Measurements from ENCODE around the gene NCKAP5L. TPM values are rescaled to one million over a fixed set of nuclear protein-coding genes. Genes with fewer than 3 reads are reported as not detected.

The NCKAP5L gene
- total and polyA plus RNA-seq, 9 of the 15 experiments (the other 6 are each of a cell fraction or from before 2014, with no cell fraction given), result 0.01 to 14.4 (median 3.7) TPM

DNA sequence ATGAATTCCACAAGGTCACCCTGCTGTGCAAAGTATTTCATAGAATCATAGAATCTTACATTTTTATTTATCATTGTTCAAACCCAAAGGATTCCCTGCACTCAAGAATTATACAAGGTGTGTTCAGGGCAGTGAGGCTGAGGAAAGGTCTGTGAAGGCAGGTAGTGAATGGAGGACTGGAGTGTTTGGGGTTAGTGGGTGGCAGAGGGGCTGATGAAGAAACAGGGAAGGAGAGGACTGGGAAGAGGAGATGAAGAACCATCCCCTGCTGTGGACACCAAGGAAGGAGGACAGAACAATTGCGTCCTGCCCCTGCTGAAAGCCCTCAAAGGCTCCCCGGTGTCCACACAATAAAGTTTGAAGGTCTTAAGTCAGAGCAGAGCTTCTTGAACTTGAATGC lies 25.5 kb upstream of the NCKAP5L start:
- no peaks in the 10 kb centered on the region for H3K9me3 ChIP-seq (replicated peaks; ENCODE audit: control insufficient read depth, insufficient read depth, low read depth, low read length)
- FAIRE-seq (no peak), ATAC-seq (no peak), DNase-seq (ENCODE audit: extremely low read depth in 1 of 4, low spot score in 3 of 4) (no peak)
- H3K4me2 ChIP-seq (ENCODE audit: insufficient read depth, low read length), result no peak overlapping the region
- peaks cover 25 to 31% of the 10 kb centered on the region in 2 experiments for H3K27me3 ChIP-seq (ENCODE audit: control insufficient read depth in 2 of 2, insufficient read depth in 2 of 2, low read length in 2 of 2)
- H3K36me3 ChIP-seq (ENCODE audit: control insufficient read depth, insufficient read depth, low read length), result no peaks in the 10 kb centered on the region
- H3K4me3 ChIP-seq, result no peak overlapping the region
- in situ Hi-C loops (cut with MboI), result no loop called here
- H2AFZ ChIP-seq (ENCODE audit: low read depth, low read length), result no peak overlapping the region
- 4% methylated on average over 2 of the region's 2 CpGs for WGBS (ENCODE audit: insufficient coverage, low coverage, missing lambda C conversion rate)
- POLR2A ChIA-PET, result interaction anchor here (0.6 kb wide), 1 partner anchor 219 kb away, joined by 3 read pairs; no protein-coding TSS in a partner anchor
- TF ChIP-seq, protein P1, sequence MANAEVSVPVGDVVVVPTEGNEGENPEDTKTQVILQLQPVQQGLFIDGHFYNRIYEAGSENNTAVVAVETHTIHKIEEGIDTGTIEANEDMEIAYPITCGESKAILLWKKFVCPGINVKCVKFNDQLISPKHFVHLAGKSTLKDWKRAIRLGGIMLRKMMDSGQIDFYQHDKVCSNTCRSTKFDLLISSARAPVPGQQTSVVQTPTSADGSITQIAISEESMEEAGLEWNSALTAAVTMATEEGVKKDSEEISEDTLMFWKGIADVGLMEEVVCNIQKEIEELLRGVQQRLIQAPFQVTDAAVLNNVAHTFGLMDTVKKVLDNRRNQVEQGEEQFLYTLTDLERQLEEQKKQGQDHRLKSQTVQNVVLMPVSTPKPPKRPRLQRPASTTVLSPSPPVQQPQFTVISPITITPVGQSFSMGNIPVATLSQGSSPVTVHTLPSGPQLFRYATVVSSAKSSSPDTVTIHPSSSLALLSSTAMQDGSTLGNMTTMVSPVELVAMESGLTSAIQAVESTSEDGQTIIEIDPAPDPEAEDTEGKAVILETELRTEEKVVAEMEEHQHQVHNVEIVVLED (CRISPR knock-in tag; IDR thresholded peaks at IDR 0.05), result no peak
- no peak for TF ChIP-seq BMI1 (IDR thresholded peaks at IDR 0.05; ENCODE audit: low read length)
- TF ChIP-seq, protein P2, sequence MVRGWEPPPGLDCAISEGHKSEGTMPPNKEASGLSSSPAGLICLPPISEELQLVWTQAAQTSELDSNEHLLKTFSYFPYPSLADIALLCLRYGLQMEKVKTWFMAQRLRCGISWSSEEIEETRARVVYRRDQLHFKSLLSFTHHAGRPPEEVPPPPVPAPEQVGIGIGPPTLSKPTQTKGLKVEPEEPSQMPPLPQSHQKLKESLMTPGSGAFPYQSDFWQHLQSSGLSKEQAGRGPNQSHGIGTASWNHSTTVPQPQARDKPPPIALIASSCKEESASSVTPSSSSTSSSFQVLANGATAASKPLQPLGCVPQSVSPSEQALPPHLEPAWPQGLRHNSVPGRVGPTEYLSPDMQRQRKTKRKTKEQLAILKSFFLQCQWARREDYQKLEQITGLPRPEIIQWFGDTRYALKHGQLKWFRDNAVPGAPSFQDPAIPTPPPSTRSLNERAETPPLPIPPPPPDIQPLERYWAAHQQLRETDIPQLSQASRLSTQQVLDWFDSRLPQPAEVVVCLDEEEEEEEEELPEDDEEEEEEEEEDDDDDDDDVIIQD (CRISPR knock-in tag; IDR thresholded peaks at IDR 0.05), result no peak
- H4K20me1 ChIP-seq (replicated peaks; ENCODE audit: control insufficient read depth, insufficient read depth, low read length), result no peaks in the 10 kb centered on the region
- H3K27ac ChIP-seq (ENCODE audit: extremely low read depth, low read depth, low read length), result no peak overlapping the region
- no peaks in the 10 kb centered on the region for H3K4me1 ChIP-seq (replicated peaks in 1 of 2; ENCODE audit: control insufficient read depth in 2 of 2, insufficient read depth in 2 of 2, low read length in 2 of 2)
- no peaks in the 10 kb centered on the region for H3K9me1 ChIP-seq (ENCODE audit: control insufficient read depth, insufficient read depth, low read length)
- intact Hi-C loops (cut with micrococcal nuclease), result no loop called here
- BruUV-seq (replicated peaks), result no TSS peak
- CTCF ChIA-PET (ENCODE audit: low intra/inter-chr PET ratio), result no interaction called here
- no peaks in the 10 kb centered on the region for H3K79me2 ChIP-seq (ENCODE audit: control insufficient read depth, insufficient read depth, low read length)
- no peak overlapping the region for H3K9ac ChIP-seq (ENCODE audit: insufficient read depth in 1 of 2, low read depth in 2 of 2, low read length in 2 of 2)

Data from K562 (cell line).